ENCODE results near the gene FRMD5.

Gene FRMD5

GRCh38 chr15:44097552-44097951, 97.5 kb downstream of the FRMD5 start:
- Histone ChIP-seq H3K4me2 (ENCODE audit: low read length) (no peak overlapping the region), H3K9me3 (ENCODE audit: insufficient read depth, low read length) (no peaks in the 10 kb centered on the region), H3K9ac (ENCODE audit: low read length) (no peak overlapping the region), H3K27me3 (ENCODE audit: low read depth, low read length) (peaks cover 4% of the 10 kb centered on the region; the same call in 1 of the 2 replicates), H3K36me3 (replicated peaks; ENCODE audit: low read depth, low read length) (no peaks in the 10 kb centered on the region), H3K4me3 (ENCODE audit: low read length) (no peak overlapping the region), H3K79me2 (ENCODE audit: low read length) (no peaks in the 10 kb centered on the region), H4K20me1 (ENCODE audit: insufficient read depth, low read length) (no peaks in the 10 kb centered on the region), H3K4me1 (ENCODE audit: low read length) (peaks cover 5% of the 10 kb centered on the region), H2AFZ (ENCODE audit: low read depth, low read length) (no peak overlapping the region), H3K27ac (ENCODE audit: low read length) (no peak overlapping the region)
- TF ChIP-seq, protein P1, sequence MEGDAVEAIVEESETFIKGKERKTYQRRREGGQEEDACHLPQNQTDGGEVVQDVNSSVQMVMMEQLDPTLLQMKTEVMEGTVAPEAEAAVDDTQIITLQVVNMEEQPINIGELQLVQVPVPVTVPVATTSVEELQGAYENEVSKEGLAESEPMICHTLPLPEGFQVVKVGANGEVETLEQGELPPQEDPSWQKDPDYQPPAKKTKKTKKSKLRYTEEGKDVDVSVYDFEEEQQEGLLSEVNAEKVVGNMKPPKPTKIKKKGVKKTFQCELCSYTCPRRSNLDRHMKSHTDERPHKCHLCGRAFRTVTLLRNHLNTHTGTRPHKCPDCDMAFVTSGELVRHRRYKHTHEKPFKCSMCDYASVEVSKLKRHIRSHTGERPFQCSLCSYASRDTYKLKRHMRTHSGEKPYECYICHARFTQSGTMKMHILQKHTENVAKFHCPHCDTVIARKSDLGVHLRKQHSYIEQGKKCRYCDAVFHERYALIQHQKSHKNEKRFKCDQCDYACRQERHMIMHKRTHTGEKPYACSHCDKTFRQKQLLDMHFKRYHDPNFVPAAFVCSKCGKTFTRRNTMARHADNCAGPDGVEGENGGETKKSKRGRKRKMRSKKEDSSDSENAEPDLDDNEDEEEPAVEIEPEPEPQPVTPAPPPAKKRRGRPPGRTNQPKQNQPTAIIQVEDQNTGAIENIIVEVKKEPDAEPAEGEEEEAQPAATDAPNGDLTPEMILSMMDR (IDR thresholded peaks at IDR 0.05; ENCODE audit: low read depth, low read length), result no peak
- no peak for TF ChIP-seq EZH2phosphoT487 (IDR thresholded peaks at IDR 0.05; ENCODE audit: low read depth)

DNA sequence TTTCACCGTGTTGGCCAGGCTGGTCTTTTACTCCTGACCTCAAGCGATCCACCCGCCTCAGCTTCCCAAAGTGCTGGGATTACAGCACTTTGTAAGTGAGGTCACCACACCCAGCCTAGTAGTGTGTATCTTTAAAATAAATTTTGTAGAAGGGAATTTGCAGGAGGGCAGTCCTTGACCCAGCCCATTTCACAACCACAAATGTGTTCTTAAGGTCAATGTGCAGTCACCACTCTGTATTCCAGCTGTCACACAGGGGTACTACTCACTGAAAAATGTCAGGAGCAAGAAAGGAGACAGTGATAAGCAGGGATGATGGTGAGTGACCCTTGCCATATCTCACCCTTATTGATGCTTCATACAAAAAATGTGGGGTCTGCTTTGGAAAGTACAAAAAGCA, 98.5 kb downstream of the FRMD5 start:
- no peak overlapping the region for H3K4me2 ChIP-seq (ENCODE audit: low read length)
- H3K36me3 ChIP-seq (replicated peaks; ENCODE audit: low read depth, low read length), result no peaks in the 10 kb centered on the region
- no peak overlapping the region for H2AFZ ChIP-seq (ENCODE audit: low read depth, low read length)
- no peak overlapping the region for H3K4me3 ChIP-seq (ENCODE audit: low read length)
- H3K27me3 ChIP-seq (ENCODE audit: low read depth, low read length), result peaks cover 4% of the 10 kb centered on the region; the same call in 1 of the 2 replicates
- H3K27ac ChIP-seq (ENCODE audit: low read length), result no peak overlapping the region
- TF ChIP-seq EZH2phosphoT487 (IDR thresholded peaks at IDR 0.05; ENCODE audit: low read depth), result no peak
- TF ChIP-seq, protein P1 (IDR thresholded peaks at IDR 0.05; ENCODE audit: low read depth, low read length), result no peak
- no peaks in the 10 kb centered on the region for H4K20me1 ChIP-seq (ENCODE audit: insufficient read depth, low read length)
- peaks cover 5% of the 10 kb centered on the region for H3K4me1 ChIP-seq (ENCODE audit: low read length)
- no peaks in the 10 kb centered on the region for H3K9me3 ChIP-seq (ENCODE audit: insufficient read depth, low read length)
- no peak overlapping the region for H3K9ac ChIP-seq (ENCODE audit: low read length)
- no peaks in the 10 kb centered on the region for H3K79me2 ChIP-seq (ENCODE audit: low read length)

GRCh38 chr15:44094781-44095180, 100.3 kb downstream of the FRMD5 start:
- no peak overlapping the region for H2AFZ ChIP-seq (ENCODE audit: low read depth, low read length)
- TF ChIP-seq, protein P1 (IDR thresholded peaks at IDR 0.05; ENCODE audit: low read depth, low read length), result no peak
- TF ChIP-seq EZH2phosphoT487 (IDR thresholded peaks at IDR 0.05; ENCODE audit: low read depth), result no peak
- no peak overlapping the region for H3K4me3 ChIP-seq (ENCODE audit: low read length)
- no peaks in the 10 kb centered on the region for H4K20me1 ChIP-seq (ENCODE audit: insufficient read depth, low read length)
- H3K79me2 ChIP-seq (ENCODE audit: low read length), result no peaks in the 10 kb centered on the region
- H3K27ac ChIP-seq (ENCODE audit: low read length), result no peak overlapping the region
- H3K9ac ChIP-seq (ENCODE audit: low read length), result no peak overlapping the region
- no peak overlapping the region for H3K4me2 ChIP-seq (ENCODE audit: low read length)
- no peaks in the 10 kb centered on the region for H3K36me3 ChIP-seq (replicated peaks; ENCODE audit: low read depth, low read length)
- H3K27me3 ChIP-seq (ENCODE audit: low read depth, low read length), result peaks cover 4% of the 10 kb centered on the region; the same call in 1 of the 2 replicates
- no peaks in the 10 kb centered on the region for H3K9me3 ChIP-seq (ENCODE audit: insufficient read depth, low read length)
- peaks cover 5% of the 10 kb centered on the region for H3K4me1 ChIP-seq (ENCODE audit: low read length)

DNA sequence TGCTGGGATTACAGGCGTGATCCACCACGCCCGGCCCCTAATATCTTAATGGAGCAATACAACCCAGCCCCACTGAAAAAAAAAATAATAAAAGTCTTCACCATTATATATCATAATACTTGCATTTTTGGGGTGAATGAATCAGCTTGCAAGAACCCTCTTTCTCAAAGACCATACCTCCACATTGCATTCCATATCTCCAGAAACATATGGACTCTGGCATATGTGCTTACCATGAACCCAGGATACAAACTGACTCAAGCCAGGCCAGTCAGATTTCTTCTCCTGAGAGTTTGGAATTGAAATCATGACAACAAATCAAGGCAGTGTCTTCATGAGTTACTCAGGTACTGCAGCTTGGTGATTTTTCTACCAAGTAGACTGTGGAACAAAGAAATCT, 101.2 kb downstream of the FRMD5 start:
- H3K79me2 ChIP-seq (ENCODE audit: low read length), result no peaks in the 10 kb centered on the region
- H3K36me3 ChIP-seq (replicated peaks; ENCODE audit: low read depth, low read length), result no peaks in the 10 kb centered on the region
- H3K27me3 ChIP-seq (ENCODE audit: low read depth, low read length), result peaks cover 4% of the 10 kb centered on the region; the same call in 1 of the 2 replicates
- no peak for TF ChIP-seq EZH2phosphoT487 (IDR thresholded peaks at IDR 0.05; ENCODE audit: low read depth)
- TF ChIP-seq, protein P1 (IDR thresholded peaks at IDR 0.05; ENCODE audit: low read depth, low read length), result no peak
- no peaks in the 10 kb centered on the region for H3K9me3 ChIP-seq (ENCODE audit: insufficient read depth, low read length)
- no peak overlapping the region for H2AFZ ChIP-seq (ENCODE audit: low read depth, low read length)
- no peaks in the 10 kb centered on the region for H4K20me1 ChIP-seq (ENCODE audit: insufficient read depth, low read length)
- no peak overlapping the region for H3K4me2 ChIP-seq (ENCODE audit: low read length)
- peaks cover 5% of the 10 kb centered on the region for H3K4me1 ChIP-seq (ENCODE audit: low read length)
- no peak overlapping the region for H3K9ac ChIP-seq (ENCODE audit: low read length)
- no peak overlapping the region for H3K4me3 ChIP-seq (ENCODE audit: low read length)
- H3K27ac ChIP-seq (ENCODE audit: low read length), result no peak overlapping the region

Data from OCI-LY3 (cell line).